ENCODE results near the gene ERBB2.

Gene ERBB2

GRCh38 chr17:39678340-39679116, 21.3 kb upstream of the ERBB2 start:
- DNase-seq (ENCODE audit: low read depth, low spot score): no peak
- TF ChIP-seq, protein P1, sequence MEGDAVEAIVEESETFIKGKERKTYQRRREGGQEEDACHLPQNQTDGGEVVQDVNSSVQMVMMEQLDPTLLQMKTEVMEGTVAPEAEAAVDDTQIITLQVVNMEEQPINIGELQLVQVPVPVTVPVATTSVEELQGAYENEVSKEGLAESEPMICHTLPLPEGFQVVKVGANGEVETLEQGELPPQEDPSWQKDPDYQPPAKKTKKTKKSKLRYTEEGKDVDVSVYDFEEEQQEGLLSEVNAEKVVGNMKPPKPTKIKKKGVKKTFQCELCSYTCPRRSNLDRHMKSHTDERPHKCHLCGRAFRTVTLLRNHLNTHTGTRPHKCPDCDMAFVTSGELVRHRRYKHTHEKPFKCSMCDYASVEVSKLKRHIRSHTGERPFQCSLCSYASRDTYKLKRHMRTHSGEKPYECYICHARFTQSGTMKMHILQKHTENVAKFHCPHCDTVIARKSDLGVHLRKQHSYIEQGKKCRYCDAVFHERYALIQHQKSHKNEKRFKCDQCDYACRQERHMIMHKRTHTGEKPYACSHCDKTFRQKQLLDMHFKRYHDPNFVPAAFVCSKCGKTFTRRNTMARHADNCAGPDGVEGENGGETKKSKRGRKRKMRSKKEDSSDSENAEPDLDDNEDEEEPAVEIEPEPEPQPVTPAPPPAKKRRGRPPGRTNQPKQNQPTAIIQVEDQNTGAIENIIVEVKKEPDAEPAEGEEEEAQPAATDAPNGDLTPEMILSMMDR (IDR thresholded peaks at IDR 0.05; ENCODE audit: low read depth, low read length): no peak
- in situ Hi-C loops (cut with HindIII; ENCODE audit: low sequenced_read_pairs): no loop called here
- no peak overlapping the region for H3K4me3 ChIP-seq (ENCODE audit: low read depth, low read length)

DNA sequence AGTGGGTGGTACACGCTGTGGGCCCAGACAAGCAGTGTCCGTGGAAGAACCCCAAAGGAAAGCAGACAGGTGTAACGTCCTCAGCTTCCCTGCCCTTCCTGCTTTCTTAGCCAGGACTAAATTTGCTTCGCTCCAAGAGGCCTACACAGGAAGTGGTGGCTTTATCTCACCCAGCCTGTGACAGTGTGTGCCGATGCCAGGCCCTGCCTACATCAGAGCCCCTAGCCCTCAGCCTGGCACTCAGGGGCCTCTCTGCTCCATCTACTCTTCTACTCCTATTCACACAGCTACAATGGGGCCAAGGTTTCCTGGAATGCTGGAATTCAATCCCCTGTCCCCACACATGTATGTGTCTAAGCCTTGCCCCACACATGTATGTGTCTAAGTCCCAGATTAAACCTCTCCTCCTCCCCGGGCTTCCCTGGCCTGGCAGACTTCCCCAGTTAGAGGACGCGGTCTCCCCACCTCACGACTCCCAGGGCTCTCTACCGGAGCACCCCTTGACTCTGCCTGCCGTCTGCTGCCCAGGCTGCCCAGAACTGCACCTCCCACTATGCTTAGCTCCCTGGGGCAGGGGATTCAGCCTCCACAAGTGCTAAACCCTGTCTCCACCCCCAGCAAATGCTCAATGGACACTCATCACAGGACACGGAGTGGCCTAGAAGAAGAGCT, 20.2 kb upstream of the ERBB2 start:
- H3K4me3 ChIP-seq (ENCODE audit: low read depth, low read length): no peak overlapping the region
- in situ Hi-C loops (cut with HindIII; ENCODE audit: low sequenced_read_pairs): no loop called here
- DNase-seq (ENCODE audit: low read depth, low spot score): no peak
- TF ChIP-seq, protein P1 (IDR thresholded peaks at IDR 0.05; ENCODE audit: low read depth, low read length): no peak

DNA sequence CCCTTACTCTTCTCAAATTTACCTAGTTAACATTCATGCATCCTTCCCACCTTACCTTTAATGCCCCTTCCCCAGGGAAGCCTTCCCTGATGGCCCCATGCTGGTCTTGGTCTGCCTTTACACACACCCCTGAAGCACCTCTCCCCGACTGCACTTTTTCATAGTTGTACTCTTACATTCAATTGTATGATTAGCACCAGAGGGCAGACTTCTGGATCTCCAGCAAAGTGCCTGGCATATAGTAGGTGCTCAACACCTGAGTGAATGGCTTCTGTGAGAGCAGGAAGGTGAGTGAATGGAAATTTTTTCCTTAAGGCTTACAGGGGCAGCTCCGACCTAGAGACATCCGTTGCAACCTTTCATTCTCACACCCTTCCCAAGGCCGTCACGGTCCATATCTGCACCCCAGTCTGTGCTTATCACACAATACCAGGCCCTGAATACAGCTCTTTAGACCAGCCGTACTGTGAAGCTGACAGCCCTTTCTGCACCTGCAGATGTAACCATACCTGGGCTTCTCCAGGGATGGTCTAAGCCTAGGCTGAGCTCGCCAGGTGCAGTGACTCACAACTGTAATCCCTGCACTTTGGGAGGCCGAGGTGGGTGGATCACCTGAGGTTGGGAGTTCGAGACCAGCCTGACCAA, 16.4 kb upstream of the ERBB2 start:
- H3K4me3 ChIP-seq (ENCODE audit: low read depth, low read length): no peak overlapping the region
- in situ Hi-C loops (cut with HindIII; ENCODE audit: low sequenced_read_pairs): no loop called here
- TF ChIP-seq, protein P1 (IDR thresholded peaks at IDR 0.05; ENCODE audit: low read depth, low read length): no peak
- DNase-seq (ENCODE audit: low read depth, low spot score): no peak

GRCh38 chr17:39684369-39685192, 15.3 kb upstream of the ERBB2 start:
- H3K4me3 ChIP-seq (ENCODE audit: low read depth, low read length): no peak overlapping the region
- DNase-seq (ENCODE audit: low read depth, low spot score): no peak
- TF ChIP-seq, protein P1 (IDR thresholded peaks at IDR 0.05; ENCODE audit: low read depth, low read length): no peak
- in situ Hi-C loops (cut with HindIII; ENCODE audit: low sequenced_read_pairs): no loop called here

DNA sequence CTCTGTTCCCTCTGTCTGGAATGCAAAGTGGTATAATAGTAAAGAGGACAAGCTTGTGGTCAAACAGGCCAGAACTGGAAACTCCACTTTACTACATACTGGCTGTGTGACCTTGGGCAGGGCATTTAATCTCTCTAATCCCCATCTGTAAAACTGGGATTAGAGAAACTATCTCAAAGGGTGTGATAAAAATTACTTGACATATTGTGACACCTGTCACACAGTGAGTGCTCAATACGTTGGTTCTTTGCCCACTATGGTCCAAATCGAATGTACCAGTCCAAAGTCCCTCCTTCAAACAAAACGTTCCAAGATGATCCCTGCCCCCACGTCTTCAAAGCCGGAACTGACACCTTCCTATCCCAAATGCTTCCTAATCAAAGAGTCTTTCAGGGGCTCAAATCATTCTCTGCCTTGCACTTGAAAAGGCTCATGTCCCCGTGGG, 12.7 kb upstream of the ERBB2 start:
- no peak for DNase-seq (ENCODE audit: low read depth, low spot score)
- TF ChIP-seq, protein P1 (IDR thresholded peaks at IDR 0.05; ENCODE audit: low read depth, low read length): no peak
- peak overlapping the region; percentile 76 for H3K4me3 ChIP-seq (ENCODE audit: low read depth, low read length)
- in situ Hi-C loops (cut with HindIII; ENCODE audit: low sequenced_read_pairs): no loop called here
